Ureter (tissue), 1 donor: ENCODE data around the gene CFAP221. TPM values are rescaled to one million over a fixed set of nuclear protein-coding genes. Genes with fewer than 3 reads are reported as not detected.
A peak's percentile ranks its signal among the peaks of the same experiment; 100 is the strongest.

Experiments used
- DNase-seq: peaks from one replicate; pipeline ENCODE4 v3.0.0-alpha.2; 2020; ENCODE audit warnings: low spot score
- total RNA-seq: library from RNA; stranded (reverse); gene quantifications from one replicate; pipeline ENCODE4 v1.2.4, GENCODE V29; 2023
- donor health status: DM: yes; HTN: yes; CAD: no.

Gene CFAP221
- 2.8 TPM for total RNA-seq

DNA sequence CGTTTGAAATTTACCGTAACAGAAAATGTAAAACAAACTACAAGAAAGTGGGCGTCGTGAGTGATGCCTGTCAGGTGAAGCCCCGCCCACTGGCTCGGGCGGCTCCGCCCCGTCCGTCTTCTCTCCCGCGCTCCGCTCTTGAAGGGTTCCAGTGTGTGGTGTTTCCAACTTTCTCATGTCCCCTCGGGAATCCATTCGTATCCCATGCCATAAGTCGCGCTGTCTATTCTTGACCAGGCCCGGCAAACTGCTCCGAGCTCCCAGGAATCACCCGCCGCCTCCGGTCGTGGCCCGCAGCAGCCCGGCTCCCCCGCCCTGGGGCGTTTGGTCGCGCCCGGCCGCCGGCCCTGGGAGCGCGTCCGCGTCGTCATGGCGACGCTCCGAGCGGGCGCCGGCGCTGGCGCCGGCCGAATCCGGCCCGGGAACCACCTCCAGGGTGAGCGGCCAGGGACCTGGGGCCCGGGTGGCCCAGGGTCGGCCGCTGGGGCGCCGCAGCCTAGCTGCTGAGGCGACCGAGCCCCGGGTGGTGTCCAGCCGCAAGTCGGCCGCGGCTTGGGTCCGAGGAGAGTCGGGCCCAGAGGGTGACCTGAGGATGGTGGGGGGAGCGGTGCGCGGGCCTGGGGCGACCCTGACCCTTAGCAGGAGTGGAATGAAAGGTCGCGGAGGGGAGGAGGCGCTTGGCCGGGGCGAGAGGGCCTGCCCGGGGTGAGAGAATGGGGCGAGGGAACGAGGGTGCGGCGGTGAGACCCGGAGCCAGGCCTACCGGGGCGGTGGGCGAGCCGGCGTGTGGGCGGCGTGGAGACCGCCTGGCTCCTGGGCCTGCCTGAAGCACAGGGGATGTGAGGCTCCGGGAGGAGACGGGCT lies at the start of gene CFAP221:
CFAP221 (plus strand) TSS at position 375 of the 864 bp plus-strand sequence. CDS start 1,683 bp downstream, outside the sequence.
- DNase-seq, result peak; percentile 58

DNA sequence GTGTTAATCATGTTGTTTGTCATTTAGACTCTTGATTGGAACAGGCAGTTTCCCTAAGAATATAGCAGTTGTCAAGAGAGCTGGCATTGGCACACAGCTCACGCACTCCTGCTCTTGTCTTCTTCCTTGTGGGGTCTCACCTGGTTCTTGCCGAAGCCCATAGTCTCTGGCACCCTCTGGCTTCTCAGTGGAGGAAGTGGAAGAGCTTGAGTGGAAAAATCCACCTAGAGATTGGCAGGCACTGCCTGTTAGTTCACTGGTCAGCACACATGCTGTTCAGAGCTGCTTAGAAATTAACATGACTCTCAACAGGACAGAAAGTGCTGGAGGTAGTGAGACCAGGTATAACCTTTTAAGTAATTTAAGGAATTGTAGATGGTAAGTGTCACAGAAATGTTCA lies 48.3 kb upstream of the CFAP221 start:
- DNase-seq, result no peak

GRCh38 chr2:119496682-119497081 lies 47.6 kb upstream of the CFAP221 start:
- DNase-seq, result no peak

DNA sequence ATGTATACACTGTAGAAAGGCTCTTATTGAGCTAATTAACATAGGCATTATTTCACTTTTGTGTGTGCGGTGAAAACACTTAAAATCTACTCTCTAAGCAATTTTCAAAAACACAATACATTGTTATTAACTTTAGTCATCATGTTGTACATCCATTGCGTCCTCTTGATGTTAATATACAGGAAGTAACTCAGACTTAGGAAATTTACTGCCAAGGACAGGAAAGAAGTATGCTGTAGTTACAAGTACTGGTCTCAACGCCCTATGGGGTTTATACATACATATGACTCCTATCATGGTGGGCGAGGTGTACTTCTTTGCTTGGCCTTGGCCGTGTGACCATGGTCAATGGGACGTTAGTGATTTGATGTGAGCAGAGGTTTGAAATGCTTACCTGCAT lies 35.5 kb upstream of the CFAP221 start:
- DNase-seq, result no peak

- no peak for DNase-seq
Observed at GRCh38 chr2:119511989-119512388, 32.3 kb upstream of the CFAP221 start.

GRCh38 chr2:119512946-119513345 lies 31.3 kb upstream of the CFAP221 start:
- DNase-seq, result no peak

DNA sequence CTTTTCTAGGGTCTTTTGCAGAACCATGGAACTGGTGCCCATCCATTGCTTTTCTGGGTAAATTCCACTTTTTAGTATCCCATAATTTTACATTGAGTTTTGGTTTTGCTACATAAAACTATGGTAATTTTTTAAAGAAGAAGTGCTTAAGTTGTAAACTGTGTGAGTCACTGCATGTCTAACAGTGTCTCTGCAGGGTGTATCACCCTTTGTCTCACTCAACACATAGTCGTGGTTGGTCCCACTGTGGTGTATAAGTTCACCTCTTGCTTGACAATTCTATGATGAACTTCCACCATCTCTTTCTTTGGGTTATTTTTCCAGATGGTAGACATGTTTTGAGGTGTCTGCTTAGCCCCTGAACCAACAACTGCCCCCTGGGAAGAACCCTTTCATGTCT lies 30.4 kb upstream of the CFAP221 start:
- DNase-seq, result no peak

GRCh38 chr2:119516121-119516520 lies 28.1 kb upstream of the CFAP221 start:
- DNase-seq, result no peak

- DNase-seq, result peak; percentile 60
Observed at GRCh38 chr2:119517433-119517832, 26.8 kb upstream of the CFAP221 start.

GRCh38 chr2:119518401-119519056 lies 25.7 kb upstream of the CFAP221 start:
- DNase-seq, result no peak

DNA sequence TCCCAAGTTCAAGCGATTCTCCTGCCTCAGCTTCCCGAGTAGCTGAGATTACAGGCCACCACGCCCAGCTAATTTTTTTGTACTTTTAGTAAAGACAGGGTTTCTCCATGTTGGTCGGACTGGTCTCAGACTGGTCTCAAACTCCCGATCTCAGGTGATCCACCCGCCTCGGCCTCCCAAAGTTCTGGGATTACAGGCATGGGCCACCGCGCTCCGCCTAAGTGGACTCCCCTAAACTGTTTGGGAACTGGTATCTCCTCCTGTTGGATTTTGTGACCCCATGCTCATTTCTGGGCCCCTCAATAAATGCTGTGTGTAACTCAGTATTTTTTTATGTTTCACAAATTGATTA lies 25.2 kb upstream of the CFAP221 start:
- no peak for DNase-seq

- DNase-seq, result no peak
Observed at GRCh38 chr2:119520696-119521432, 23.4 kb upstream of the CFAP221 start.

DNA sequence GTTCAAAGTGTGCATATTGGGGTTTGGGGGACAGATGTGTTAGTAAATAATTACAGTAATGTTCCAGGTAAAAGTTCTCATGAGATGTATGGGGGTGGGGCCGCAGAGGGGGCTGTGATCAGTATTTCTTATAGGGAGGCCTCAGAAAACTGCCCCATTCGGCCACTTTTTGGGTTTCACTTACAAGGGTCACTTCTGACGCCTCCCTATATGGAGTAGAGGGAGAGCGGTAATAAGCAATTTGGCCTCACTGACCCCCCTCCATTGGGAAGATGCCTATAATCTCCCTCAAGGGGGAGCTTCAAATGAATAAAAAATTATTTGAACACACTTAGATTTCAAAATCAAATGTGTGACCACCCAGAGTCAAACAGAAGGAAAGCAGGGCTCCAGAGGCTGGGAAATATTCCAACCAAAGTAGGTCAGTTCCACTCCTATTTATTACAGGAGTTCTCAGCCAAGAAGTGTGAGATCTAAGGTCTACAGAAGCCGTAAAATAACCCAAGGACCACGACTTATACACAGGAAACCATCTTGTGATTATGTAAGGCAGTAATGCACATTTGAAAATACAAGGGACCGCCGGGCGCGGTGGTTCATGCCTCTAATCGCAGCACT lies 22.7 kb upstream of the CFAP221 start:
- no peak for DNase-seq

GRCh38 chr2:119522671-119523070 lies 21.6 kb upstream of the CFAP221 start:
- no peak for DNase-seq

- DNase-seq, result no peak
Observed at GRCh38 chr2:119523383-119523951, 20.8 kb upstream of the CFAP221 start.

- no peak for DNase-seq
Observed at GRCh38 chr2:119523952-119524694, 20.1 kb upstream of the CFAP221 start, which contains the start of gene SCTR. Gene SCTR, minus strand, starts transcription at chr2:119524483. Its CDS starts 257 bp downstream, at chr2:119524226.

- DNase-seq, result no peak
Observed at GRCh38 chr2:119525614-119526013, 18.6 kb upstream of the CFAP221 start.

DNA sequence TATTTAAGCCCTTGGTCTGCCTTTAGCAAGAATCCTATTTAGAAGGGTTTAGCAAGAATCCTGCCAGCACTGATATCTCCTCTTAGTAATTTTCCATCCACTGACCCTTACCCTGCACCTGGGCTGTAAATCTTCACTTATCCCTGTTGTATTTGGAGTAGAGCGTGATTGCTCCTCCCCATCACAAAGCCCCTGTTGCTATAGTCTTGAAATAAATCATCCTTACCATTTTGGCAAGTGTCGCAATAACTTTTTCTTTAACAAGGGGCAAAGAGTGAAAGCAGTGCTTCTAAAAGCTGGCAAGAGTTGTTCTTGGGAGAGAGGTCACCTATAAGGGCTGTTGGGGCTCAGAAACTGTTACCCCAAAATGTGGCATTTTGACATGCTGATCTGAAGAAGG lies 16.2 kb upstream of the CFAP221 start:
- DNase-seq, result no peak

DNA sequence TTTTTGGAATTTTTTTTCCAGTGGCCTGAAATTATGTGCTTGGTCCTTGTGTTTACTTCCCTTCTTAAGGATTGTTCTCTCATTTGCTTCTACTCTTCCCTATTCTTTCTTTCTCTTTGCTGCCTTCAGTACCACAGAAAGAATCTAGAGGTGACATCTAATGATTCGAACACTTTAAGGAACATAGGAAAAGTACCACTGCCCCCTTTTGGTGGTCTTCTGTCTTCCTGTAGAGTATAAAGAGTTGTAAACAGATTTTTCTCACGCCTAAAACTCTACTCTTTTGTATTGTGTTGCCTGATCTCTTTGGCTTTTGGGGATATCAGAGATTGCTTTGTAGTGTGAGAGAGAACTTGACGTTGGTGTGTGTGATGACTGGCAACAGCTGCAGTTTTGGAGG lies 13.0 kb upstream of the CFAP221 start:
- no peak for DNase-seq

- DNase-seq, result no peak
Observed at GRCh38 chr2:119533560-119533959, 10.7 kb upstream of the CFAP221 start.

GRCh38 chr2:119536211-119536610 lies 8.0 kb upstream of the CFAP221 start:
- DNase-seq, result no peak
